ENCODE measurements around the gene KANK4.

- TF ChIP-seq POLR2AphosphoS5 (IDR thresholded peaks at IDR 0.05) (no peak), CTCF (IDR thresholded peaks at IDR 0.05) (no peak), POLR2A (IDR thresholded peaks at IDR 0.05) (no peak)
Observed at GRCh38 chr1:62356257-62356835, 37.1 kb upstream of the KANK4 start.
